OCI-LY7 (cell line): ENCODE measurements around the gene TUB.

Source experiments
- EZH2phosphoT487 ChIP-seq: fragments of 200-600 bp; sonication (generic); IDR thresholded peaks from 2 replicates; pipeline ENCODE4 v1.6.1; 2018; ENCODE audit warnings: low read depth, borderline replicate concordance, mild to moderate bottlenecking, mixed run types, antibody characterized with exemption, low read length, moderate library complexity, mixed read lengths
- TF ChIP-seq, protein P1 (sequence below): fragments of 200-600 bp; sonication (generic); conservative IDR thresholded peaks from 2 replicates; pipeline ENCODE4 v1.5.1; 2014; ENCODE audit warnings: mild to moderate bottlenecking, antibody characterized with exemption, low read length, moderate library complexity, mixed read lengths

DNA sequence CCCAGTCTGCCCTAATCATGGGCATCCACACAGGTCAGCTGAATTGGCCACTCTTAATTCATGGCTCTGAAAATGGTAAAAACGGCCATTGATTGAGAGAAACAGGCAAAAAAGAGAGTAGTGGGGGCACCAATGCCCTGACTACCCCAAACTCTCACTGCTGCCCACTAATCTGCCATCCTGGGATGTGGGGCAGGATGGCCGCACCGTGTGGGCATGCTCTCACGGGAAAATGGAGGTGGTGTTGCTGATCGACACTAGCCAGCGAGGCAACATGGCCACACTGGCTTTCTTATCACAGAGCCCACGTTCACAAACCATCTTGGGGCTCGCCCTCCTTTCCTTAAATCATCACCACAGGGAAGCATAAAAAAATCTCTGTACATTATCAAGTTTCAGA is 11.2 kb upstream of the TUB start:
- TF ChIP-seq, protein P1, sequence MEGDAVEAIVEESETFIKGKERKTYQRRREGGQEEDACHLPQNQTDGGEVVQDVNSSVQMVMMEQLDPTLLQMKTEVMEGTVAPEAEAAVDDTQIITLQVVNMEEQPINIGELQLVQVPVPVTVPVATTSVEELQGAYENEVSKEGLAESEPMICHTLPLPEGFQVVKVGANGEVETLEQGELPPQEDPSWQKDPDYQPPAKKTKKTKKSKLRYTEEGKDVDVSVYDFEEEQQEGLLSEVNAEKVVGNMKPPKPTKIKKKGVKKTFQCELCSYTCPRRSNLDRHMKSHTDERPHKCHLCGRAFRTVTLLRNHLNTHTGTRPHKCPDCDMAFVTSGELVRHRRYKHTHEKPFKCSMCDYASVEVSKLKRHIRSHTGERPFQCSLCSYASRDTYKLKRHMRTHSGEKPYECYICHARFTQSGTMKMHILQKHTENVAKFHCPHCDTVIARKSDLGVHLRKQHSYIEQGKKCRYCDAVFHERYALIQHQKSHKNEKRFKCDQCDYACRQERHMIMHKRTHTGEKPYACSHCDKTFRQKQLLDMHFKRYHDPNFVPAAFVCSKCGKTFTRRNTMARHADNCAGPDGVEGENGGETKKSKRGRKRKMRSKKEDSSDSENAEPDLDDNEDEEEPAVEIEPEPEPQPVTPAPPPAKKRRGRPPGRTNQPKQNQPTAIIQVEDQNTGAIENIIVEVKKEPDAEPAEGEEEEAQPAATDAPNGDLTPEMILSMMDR, result no peak
- no peak for TF ChIP-seq EZH2phosphoT487
